Measurements from ENCODE around the gene CRISPLD2.

The CRISPLD2 gene

DNA sequence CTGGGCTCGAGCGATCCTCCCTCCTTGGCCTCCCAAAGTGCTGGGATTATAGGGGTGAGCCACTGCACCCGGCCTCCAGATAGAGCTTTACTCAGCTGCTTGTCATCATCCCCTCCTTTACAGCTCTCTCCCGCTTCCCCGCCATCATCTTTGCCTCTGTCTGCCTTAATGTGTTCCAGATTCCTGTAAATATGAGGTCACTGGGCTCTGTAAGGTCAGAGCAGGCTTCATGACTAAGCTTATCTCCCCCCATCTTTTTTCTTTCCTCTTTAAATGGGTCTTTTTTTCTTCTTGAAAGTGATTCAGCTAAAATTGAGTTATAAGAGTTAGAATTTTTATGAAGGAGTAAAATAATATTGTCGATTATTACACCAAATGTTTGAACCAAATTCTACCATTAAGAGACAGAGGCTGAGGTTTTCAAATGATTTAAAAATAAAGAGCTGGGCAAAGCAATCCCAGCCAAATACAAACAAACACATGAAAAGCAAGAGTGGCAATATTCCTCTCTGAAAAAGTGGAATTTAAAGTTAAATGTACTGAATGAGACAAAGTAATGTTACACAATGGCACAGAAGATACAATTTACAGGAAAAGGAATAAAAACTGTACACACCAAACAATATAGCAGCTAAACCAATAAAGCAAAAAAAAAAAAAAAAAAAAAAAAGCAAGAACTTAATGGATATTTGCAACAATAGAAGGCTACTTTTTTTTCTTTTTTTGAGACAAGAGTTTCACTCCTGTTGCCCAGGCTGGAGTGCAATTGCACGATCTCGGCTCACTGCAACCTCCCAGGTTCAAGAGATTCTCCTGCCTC lies 62.1 kb downstream of the CRISPLD2 start:
- no peak for DNase-seq (ENCODE audit: low read depth in 2 of 2, low spot score in 1 of 2)

GRCh38 chr16:84883301-84883700 lies 63.5 kb downstream of the CRISPLD2 start:
- DNase-seq (ENCODE audit: low read depth in 2 of 2, low spot score in 1 of 2) = no peak

DNA sequence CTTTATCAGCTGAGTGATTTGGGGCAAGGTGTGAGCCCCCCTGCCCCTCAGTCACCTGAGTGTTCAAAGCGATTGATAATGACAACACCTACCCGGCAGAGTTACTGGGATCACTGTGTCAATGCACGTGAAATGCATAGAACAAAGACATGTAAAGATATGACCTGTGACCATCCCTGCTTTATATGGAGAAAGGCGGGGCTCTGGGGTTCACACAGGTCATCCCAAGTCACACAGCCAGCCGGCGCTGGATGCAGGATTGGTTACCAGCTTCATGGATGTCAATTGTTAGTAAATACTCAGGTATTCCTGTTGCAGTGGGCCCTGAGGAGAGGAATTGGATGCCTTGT lies 64.4 kb downstream of the CRISPLD2 start:
- DNase-seq (ENCODE audit: low read depth in 2 of 2, low spot score in 1 of 2) = no peak

- no peak for DNase-seq (ENCODE audit: low read depth in 2 of 2, low spot score in 1 of 2)
Measured at GRCh38 chr16:84884596-84885341, 65.0 kb downstream of the CRISPLD2 start.

DNA sequence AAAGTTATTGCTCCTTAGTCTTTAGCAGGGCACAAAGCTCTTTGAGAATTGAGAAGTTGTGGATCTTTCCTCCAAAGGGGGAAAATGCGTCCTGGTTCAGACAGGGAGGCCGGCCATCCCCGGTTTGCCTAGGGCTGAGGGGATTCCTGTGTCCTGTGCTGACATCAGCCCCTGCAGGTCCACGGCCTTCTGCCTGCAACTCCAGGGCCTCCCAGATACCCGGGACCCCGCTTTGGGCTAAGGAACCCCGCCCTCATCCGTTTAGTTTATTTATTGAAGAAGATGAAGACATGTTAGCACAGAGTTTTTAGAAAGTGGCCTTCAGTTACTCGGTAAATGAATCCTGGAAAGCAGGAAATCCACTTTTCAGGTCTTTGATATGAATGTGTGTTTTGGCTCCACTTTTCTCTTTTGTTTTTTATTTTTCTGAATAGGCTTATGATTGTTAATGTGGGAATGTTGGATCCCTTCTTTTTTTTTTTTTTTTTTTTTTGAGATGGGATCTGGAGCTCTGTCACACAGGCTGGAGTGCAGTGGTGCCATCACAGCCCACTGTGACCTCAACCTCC lies 65.6 kb downstream of the CRISPLD2 start:
- DNase-seq (ENCODE audit: low read depth in 2 of 2, low spot score in 1 of 2) = no peak

DNA sequence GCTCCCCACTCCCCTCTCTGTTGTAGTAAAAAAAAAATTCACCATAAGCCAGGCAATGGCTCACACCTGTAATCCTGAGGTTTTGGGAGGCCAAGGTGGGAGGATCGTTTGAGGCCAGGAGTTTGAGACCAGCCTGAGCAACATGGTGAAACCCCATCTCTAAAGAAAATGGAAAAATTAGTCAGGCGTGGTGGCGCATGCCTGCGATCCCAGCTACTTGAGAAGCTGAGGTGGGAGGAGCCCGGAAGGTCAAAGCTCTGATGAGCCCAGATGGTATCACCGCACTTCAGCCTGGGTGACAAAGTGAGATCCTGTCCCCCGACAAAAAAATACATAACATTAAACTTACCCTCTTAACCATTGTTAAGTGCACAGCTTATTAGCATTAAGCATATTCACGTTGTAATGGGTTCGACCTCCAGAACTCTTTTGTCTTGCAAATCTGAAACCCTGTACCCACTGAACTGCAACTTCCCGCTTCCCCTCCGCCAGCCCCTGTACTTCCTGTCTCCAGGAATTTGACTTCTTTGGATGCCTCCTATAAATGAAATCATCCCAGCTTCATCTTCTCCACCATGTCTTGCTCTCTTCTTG lies 66.8 kb downstream of the CRISPLD2 start:
- DNase-seq (ENCODE audit: low read depth in 2 of 2, low spot score in 1 of 2) = no peak

GRCh38 chr16:84887207-84887606 lies 67.4 kb downstream of the CRISPLD2 start:
- DNase-seq (ENCODE audit: low read depth in 2 of 2, low spot score in 1 of 2) = no peak

DNA sequence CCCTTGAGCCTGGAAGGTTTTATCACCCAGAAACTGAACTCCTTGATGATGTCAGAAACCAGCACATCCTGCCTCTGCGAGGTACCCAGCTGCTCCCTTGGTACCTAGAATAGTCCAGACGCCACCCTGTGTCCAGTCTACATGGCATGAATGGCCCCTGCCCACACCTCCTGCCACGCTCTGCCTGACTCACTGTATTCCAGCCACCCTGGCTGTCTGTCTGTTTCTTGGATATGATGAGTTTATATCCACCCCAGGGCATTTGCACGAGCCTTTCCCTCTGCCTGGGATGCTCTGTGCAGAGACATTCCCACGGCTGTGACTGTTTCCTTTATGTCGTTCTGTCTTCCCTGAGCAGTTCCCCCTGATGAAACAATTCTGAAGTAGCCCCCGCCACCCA lies 68.7 kb downstream of the CRISPLD2 start:
- DNase-seq (ENCODE audit: low read depth in 2 of 2, low spot score in 1 of 2) = no peak

GRCh38 chr16:84889066-84889465 lies 69.3 kb downstream of the CRISPLD2 start:
- DNase-seq (ENCODE audit: low read depth in 2 of 2, low spot score in 1 of 2) = no peak

GRCh38 chr16:84890427-84890826 lies 70.6 kb downstream of the CRISPLD2 start:
- DNase-seq (ENCODE audit: low read depth in 2 of 2, low spot score in 1 of 2) = no peak

DNA sequence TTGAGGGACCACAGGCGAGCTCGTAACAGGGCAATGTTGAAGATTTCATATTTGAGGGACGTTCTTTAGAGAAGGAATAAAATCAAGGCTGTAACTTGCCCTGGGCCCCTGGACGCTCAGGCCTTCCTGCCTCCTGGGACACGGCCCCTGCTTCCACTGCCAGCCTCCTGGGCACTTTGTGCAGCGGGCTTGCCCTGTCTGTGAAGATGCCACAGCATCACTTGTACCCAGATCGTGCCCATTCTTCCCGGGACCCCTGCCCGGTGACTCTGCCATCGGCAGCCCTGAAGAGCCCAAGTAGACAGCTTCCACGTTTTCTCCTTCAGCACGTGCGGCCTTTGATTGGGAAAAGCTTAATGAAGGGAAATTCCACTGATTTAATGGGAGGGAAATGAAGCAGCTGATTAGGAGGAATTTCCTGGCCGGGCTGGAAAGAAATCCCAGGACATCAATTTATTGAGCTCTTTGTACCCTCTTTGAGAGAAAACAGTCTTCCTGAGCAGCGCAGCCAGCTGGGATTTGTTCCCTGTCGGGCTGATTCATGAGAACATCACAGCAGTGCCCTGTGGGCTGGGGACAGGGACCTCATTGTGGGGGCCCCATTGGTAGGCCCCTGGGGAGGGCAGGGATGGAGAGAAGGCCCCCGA lies 71.5 kb downstream of the CRISPLD2 start:
- no peak for DNase-seq (ENCODE audit: low read depth in 2 of 2, low spot score in 1 of 2)

- no peak for DNase-seq (ENCODE audit: low read depth in 2 of 2, low spot score in 1 of 2)
Measured at GRCh38 chr16:84892097-84892496, 72.3 kb downstream of the CRISPLD2 start.

DNA sequence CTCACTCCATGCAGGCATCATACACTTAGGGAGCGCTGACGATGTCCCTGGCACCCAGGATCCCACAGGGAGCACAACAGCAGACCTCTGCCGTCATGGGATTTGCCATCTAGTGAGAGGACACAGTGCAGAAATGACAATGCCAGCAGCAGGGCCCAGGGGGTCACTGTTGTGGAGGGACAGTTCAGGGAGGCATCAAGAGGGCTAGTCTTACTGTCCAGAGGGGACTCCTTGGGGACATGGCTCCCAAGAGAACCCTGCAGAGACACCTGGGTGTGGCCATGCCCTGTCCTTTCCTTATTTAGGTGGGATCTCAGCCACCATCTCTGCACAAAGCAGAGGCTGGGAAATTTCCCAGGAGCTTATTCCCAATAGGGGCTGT lies 73.7 kb downstream of the CRISPLD2 start:
- DNase-seq (ENCODE audit: low read depth in 2 of 2, low spot score in 1 of 2) = no peak

DNA sequence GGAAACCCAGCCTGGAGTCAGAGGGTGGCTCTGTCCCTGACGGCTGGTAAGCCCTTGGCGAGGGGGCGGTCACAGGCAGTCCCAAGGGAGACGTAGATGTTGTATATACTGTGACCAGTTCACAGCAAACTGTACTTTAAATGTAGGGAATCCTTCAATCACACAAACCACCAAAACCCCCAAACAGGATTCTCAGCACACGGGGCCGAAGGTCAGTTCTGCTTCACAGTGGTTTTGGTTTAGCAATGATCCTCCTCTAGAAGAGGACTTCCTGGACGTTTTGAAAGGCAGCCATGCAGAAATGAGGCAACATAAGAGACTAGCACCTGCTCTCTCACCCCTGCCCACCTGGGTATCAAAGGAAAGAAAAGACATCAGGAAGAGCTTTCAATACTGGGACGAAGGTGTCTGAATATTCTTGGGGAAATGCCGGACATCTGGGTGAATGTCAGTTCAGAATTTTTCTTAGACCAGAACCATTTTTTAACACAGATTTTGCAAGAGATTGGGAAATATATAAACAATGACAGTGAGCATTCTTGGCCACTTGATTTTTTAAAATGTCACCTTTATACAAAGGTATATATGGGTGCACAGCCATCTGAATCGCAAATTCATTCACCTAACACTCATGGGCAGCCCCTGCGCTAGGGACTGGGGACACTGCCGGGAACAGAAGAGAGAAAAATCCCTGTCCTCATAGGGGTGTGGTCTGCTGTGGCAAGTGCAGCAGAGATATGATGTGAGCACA lies 74.2 kb downstream of the CRISPLD2 start:
- no peak for DNase-seq (ENCODE audit: low read depth in 2 of 2, low spot score in 1 of 2)

GRCh38 chr16:84895016-84895415 lies 75.2 kb downstream of the CRISPLD2 start:
- no peak for DNase-seq (ENCODE audit: low read depth in 2 of 2, low spot score in 1 of 2)

- no peak for DNase-seq (ENCODE audit: low read depth in 2 of 2, low spot score in 1 of 2)
Measured at GRCh38 chr16:84896847-84897246, 77.1 kb downstream of the CRISPLD2 start.

DNA sequence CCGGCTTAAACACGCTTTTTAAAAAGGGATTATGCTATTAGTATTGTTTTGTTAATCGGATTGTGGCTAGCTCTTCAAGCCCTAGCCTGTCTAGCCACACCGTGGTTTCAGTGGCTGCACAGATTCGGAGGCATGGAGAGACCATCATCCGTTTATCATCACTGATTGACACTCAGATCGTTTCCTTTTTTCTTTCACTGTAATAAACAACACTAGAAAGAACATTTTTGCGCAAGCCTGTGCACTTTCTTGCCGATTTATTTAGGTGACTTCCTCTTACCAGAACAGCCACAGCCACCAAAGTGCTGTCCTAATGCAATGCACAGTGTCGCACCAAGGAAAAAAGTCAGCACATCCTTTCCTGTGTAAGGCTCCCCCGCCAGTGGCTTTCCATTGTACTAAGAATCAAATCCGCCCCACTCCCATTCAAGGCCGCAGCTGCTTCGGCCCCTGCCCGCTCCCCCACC lies 78.2 kb downstream of the CRISPLD2 start:
- no peak for DNase-seq (ENCODE audit: low read depth in 2 of 2, low spot score in 1 of 2)

DNA sequence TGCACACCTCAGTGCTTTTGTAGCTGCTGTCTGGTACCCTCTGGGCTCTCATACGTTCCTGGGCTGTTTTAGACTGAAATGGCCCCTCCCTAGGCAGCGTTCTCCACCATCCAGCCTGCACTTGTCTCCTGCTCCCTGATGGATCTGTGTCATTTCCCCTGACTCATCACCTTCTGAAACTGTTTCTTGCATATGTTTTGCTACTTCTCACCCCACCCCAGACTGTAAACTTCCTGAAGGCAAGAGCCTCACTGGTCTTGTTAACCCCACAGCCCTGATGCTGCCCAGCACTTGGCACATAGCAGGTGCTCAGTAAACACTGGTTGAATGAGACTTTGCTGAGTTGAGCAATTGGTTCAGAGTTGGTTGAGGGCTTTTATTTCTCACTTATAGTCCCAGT lies 78.7 kb downstream of the CRISPLD2 start:
- no peak for DNase-seq (ENCODE audit: low read depth in 2 of 2, low spot score in 1 of 2)

DNA sequence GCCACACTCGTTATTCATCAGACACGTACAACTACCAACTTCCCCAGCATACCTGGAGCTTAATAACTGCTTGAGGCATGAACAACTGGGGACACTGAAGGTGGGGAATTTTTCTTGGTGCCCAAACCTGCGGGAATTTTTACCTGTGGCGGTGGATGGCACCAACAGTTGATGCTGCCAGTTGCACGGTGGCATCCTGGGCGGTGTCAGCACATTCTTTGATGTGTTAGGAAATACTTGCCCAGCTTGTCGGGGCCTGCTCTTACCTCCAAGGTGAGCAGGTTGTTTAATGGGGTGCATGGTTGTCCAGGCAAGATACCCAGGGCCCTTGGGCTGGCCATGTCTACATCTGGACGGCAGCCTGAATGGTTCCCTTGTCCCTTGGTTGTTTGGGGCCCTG lies 79.6 kb downstream of the CRISPLD2 start:
- no peak for DNase-seq (ENCODE audit: low read depth in 2 of 2, low spot score in 1 of 2)

DNA sequence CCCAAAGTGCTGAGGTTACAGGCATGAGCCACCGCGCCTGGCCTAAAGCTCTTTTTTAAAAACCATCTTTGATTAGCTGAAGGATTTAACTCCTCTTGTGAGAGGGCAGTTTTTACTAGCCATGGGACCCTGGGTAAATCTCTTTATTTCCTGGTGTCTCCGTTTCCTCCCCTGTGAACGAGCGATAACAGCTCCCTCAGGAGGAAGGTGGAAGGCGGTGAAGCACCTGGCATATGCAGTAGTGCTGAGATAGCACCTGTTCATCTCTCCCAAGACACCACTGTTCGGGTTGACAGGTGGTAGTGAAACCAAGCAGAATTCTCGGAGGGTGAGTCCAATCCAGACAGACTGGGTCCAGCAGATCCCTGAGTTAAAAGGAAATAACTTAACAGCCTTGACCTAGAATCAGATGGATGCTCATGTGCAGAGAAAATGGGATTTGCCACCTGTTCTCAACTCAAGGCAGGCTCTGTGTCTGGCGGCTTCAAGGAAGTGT lies 86.2 kb downstream of the CRISPLD2 start:
- no peak for DNase-seq (ENCODE audit: low read depth in 2 of 2, low spot score in 1 of 2)
